SK-N-SH treated with all-trans-retinoic acid at 6 μM for 48 hours (cell line): ENCODE measurements around the gene AGAP3.

ENCODE experiments used
- ATAC-seq: fragments of 200-7000 bp; cut with Tn5 transposase; 3 replicates; pipeline ENCODE4 v1.9.1; 2020; ENCODE audit warnings: mild to moderate bottlenecking, moderate library complexity
- ARNTL ChIP-seq: fragments of 450-650 bp; formaldehyde crosslinking; IDR thresholded peaks from 2 replicates; pipeline ENCODE4 v1.5.0; 2020; ENCODE audit warnings: low read depth, mild to moderate bottlenecking, moderate library complexity, borderline replicate concordance
- BACH2 ChIP-seq: fragments of 250-450 bp; sonication (Bioruptor Pico); IDR thresholded peaks from 2 replicates; pipeline ENCODE4 v1.9.0; 2021; ENCODE audit warnings: mild to moderate bottlenecking, borderline replicate concordance
- CREB5 ChIP-seq: fragments of 250-450 bp; sonication (Bioruptor Pico); IDR thresholded peaks from 2 replicates; pipeline ENCODE4 v1.5.1; 2020; ENCODE audit warnings: low read depth, mild to moderate bottlenecking, moderate library complexity
- CSDC2 ChIP-seq: fragments of 250-450 bp; sonication (Bioruptor Pico); IDR thresholded peaks from 2 replicates; pipeline ENCODE4 v1.5.0; 2020; ENCODE audit warnings: mild to moderate bottlenecking, moderate library complexity
- CSRNP3 ChIP-seq: fragments of 250-450 bp; sonication (Bioruptor Pico); IDR thresholded peaks from 2 replicates; pipeline ENCODE4 v1.5.1; 2021; ENCODE audit warnings: mild to moderate bottlenecking, moderate library complexity
- ESRRG ChIP-seq: fragments of 250-450 bp; sonication (Bioruptor Pico); IDR thresholded peaks from 2 replicates; pipeline ENCODE4 v1.6.1; 2021; ENCODE audit warnings: mild to moderate bottlenecking
- GLIS3 ChIP-seq: fragments of 250-450 bp; sonication (Bioruptor Pico); IDR thresholded peaks from 2 replicates; pipeline ENCODE4 v1.5.0; 2020; ENCODE audit warnings: mild to moderate bottlenecking, moderate library complexity
- ISL1 ChIP-seq: fragments of 250-450 bp; sonication (Bioruptor Pico); IDR thresholded peaks from 2 replicates; pipeline ENCODE4 v2.1.2; 2022; ENCODE audit warnings: mild to moderate bottlenecking, moderate library complexity
- OSR1 ChIP-seq: fragments of 250-450 bp; sonication (Bioruptor Pico); IDR thresholded peaks from 2 replicates; pipeline ENCODE4 v1.8.0; 2022; ENCODE audit warnings: moderate library complexity, mild to moderate bottlenecking, inconsistent platforms
- PATZ1 ChIP-seq: fragments of 250-450 bp; sonication (Bioruptor Pico); IDR thresholded peaks from 2 replicates; pipeline ENCODE4 v1.8.0; 2020; ENCODE audit warnings: mild to moderate bottlenecking, moderate library complexity, borderline replicate concordance
- POU6F1 ChIP-seq: fragments of 250-450 bp; sonication (Bioruptor Pico); IDR thresholded peaks from 2 replicates; pipeline ENCODE4 v1.8.0; 2021; ENCODE audit warnings: low read depth, mild to moderate bottlenecking, moderate library complexity, borderline replicate concordance
- PPARA ChIP-seq: fragments of 250-450 bp; sonication (Bioruptor Pico); IDR thresholded peaks from 2 replicates; pipeline ENCODE4 v1.5.0; 2020; ENCODE audit warnings: mild to moderate bottlenecking, borderline replicate concordance
- RARB ChIP-seq: fragments of 250-450 bp; sonication (Bioruptor Pico); IDR thresholded peaks from 2 replicates; pipeline ENCODE4 v1.8.0; 2021; ENCODE audit warnings: mild to moderate bottlenecking, moderate library complexity
- SNAI2 ChIP-seq: fragments of 250-450 bp; sonication (Bioruptor Pico); IDR thresholded peaks from 2 replicates; pipeline ENCODE4 v1.5.0; 2020; ENCODE audit warnings: mild to moderate bottlenecking, moderate library complexity
- TCF4 ChIP-seq: fragments of 250-450 bp; sonication (Bioruptor Pico); IDR thresholded peaks from 2 replicates; pipeline ENCODE4 v1.8.0; 2021; ENCODE audit warnings: mild to moderate bottlenecking, moderate library complexity, borderline replicate concordance
- TOX ChIP-seq: fragments of 250-450 bp; sonication (Bioruptor Pico); IDR thresholded peaks from 2 replicates; pipeline ENCODE4 v1.8.0; 2021; ENCODE audit warnings: mild to moderate bottlenecking, moderate library complexity, borderline replicate concordance
- TSHZ2 ChIP-seq: fragments of 250-450 bp; sonication (Bioruptor Pico); IDR thresholded peaks from 2 replicates; pipeline ENCODE4 v1.5.0; 2020; ENCODE audit warnings: mild to moderate bottlenecking, moderate library complexity
- ZC3H10 ChIP-seq: fragments of 250-450 bp; sonication (Bioruptor Pico); IDR thresholded peaks from 2 replicates; pipeline ENCODE4 v1.5.1; 2021; ENCODE audit warnings: mild to moderate bottlenecking, moderate library complexity
- ZFP3 ChIP-seq: fragments of 250-450 bp; sonication (Bioruptor Pico); IDR thresholded peaks from 2 replicates; pipeline ENCODE4 v1.5.0; 2020; ENCODE audit warnings: mild to moderate bottlenecking, moderate library complexity
- ZFP30 ChIP-seq: fragments of 450-650 bp; formaldehyde crosslinking; IDR thresholded peaks from 2 replicates; pipeline ENCODE4 v1.5.0; 2022; ENCODE audit warnings: mild to moderate bottlenecking, moderate library complexity
- ZNF565 ChIP-seq: fragments of 450-650 bp; formaldehyde crosslinking; conservative IDR thresholded peaks from 2 replicates; pipeline ENCODE4 v1.5.0; 2020; ENCODE audit warnings: low read depth, mild to moderate bottlenecking, moderate library complexity
- ZNF70 ChIP-seq: fragments of 450-650 bp; formaldehyde crosslinking; IDR thresholded peaks from 2 replicates; pipeline ENCODE4 v1.5.0; 2020; ENCODE audit warnings: mild to moderate bottlenecking, moderate library complexity
- ZNF8 ChIP-seq: fragments of 450-650 bp; formaldehyde crosslinking; IDR thresholded peaks from 2 replicates; pipeline ENCODE4 v1.5.0; 2020; ENCODE audit warnings: mild to moderate bottlenecking, moderate library complexity

The AGAP3 gene

GRCh38 chr7:151113344-151114150, 27.3 kb downstream of the AGAP3 start:
- no peak for TF ChIP-seq RARB (CRISPR knock-in tag)
- TF ChIP-seq TOX = no peak
- TF ChIP-seq TCF4 (CRISPR knock-in tag) = peak; percentile 74; the same call in 1 of the 2 replicates
- TF ChIP-seq CSDC2 = no peak
- TF ChIP-seq ISL1 (CRISPR knock-in tag) = peak; percentile 31; the same call in 1 of the 2 replicates
- no peak; the same call in 1 of the 2 replicates for TF ChIP-seq ZNF8 (CRISPR knock-in tag)
- no peak for TF ChIP-seq ZNF565 (CRISPR knock-in tag)
- no peak for TF ChIP-seq ARNTL (CRISPR knock-in tag)
- peak; percentile 82; the same call in 1 of the 2 replicates for TF ChIP-seq TSHZ2
- TF ChIP-seq ZNF70 (CRISPR knock-in tag) = 0 out of 2 replicates have a peak, but pooled peaks have one; percentile 46
- peak; percentile 83 for ATAC-seq

GRCh38 chr7:151114151-151115090, 28.1 kb downstream of the AGAP3 start:
- peak; percentile 0; the same call in 2 of the 3 replicates for ATAC-seq
- no peak for TF ChIP-seq BACH2 (CRISPR knock-in tag)
- peak; percentile 30; the same call in 1 of the 2 replicates for TF ChIP-seq CREB5 (CRISPR knock-in tag)
- TF ChIP-seq CSDC2 = no peak
- TF ChIP-seq ZFP3 (CRISPR knock-in tag) = peak; percentile 72
- TF ChIP-seq ESRRG = no peak
- TF ChIP-seq RARB (CRISPR knock-in tag) = no peak
- no peak for TF ChIP-seq TOX
- TF ChIP-seq ZNF70 (CRISPR knock-in tag) = no peak
- TF ChIP-seq PPARA (CRISPR knock-in tag) = no peak
- no peak for TF ChIP-seq ZFP30
- no peak for TF ChIP-seq ISL1 (CRISPR knock-in tag)
- TF ChIP-seq PATZ1 = no peak
- TF ChIP-seq ZC3H10 (CRISPR knock-in tag) = no peak
- no peak for TF ChIP-seq GLIS3 (CRISPR knock-in tag)
- no peak for TF ChIP-seq CSRNP3
- TF ChIP-seq ZNF8 (CRISPR knock-in tag) = no peak
- no peak for TF ChIP-seq ARNTL (CRISPR knock-in tag)
- 0 out of 2 replicates have a peak, but pooled peaks have one; percentile 18 for TF ChIP-seq SNAI2
- peak; percentile 29; the same call in 1 of the 2 replicates for TF ChIP-seq POU6F1 (CRISPR knock-in tag)
- no peak for TF ChIP-seq OSR1
- TF ChIP-seq TSHZ2 = no peak; the same call in 1 of the 2 replicates
- no peak for TF ChIP-seq ZNF565 (CRISPR knock-in tag)
- no peak for TF ChIP-seq TCF4 (CRISPR knock-in tag)
